ENCODE measurements around the gene CHST2.

Gene CHST2

GRCh38 chr3:143103652-143104051, 15.9 kb upstream of the CHST2 start:
- DNase-seq (ENCODE audit: low read depth in 1 of 2, low spot score in 1 of 2) = no peak
- no peak for TF ChIP-seq JUND (IDR thresholded peaks at IDR 0.05; ENCODE audit: low read depth)
- in situ Hi-C loops (cut with HindIII; ENCODE audit: low pct_unique_long_range_greater_than_20kb, low sequenced_read_pairs) = no loop called here

GRCh38 chr3:143105170-143105569, 14.4 kb upstream of the CHST2 start:
- no peak for DNase-seq (ENCODE audit: low read depth in 1 of 2, low spot score in 1 of 2)
- in situ Hi-C loops (cut with HindIII; ENCODE audit: low pct_unique_long_range_greater_than_20kb, low sequenced_read_pairs) = no loop called here
- no peak for TF ChIP-seq JUND (IDR thresholded peaks at IDR 0.05; ENCODE audit: low read depth)

GRCh38 chr3:143109861-143110260, 9.7 kb upstream of the CHST2 start:
- in situ Hi-C loops (cut with HindIII; ENCODE audit: low pct_unique_long_range_greater_than_20kb, low sequenced_read_pairs) = no loop called here
- TF ChIP-seq JUND (IDR thresholded peaks at IDR 0.05; ENCODE audit: low read depth) = no peak
- no peak for DNase-seq (ENCODE audit: low read depth in 1 of 2, low spot score in 1 of 2)

- TF ChIP-seq JUND (IDR thresholded peaks at IDR 0.05; ENCODE audit: low read depth) = no peak
- in situ Hi-C loops (cut with HindIII; ENCODE audit: low pct_unique_long_range_greater_than_20kb, low sequenced_read_pairs) = no loop called here
- no peak for DNase-seq (ENCODE audit: low read depth in 1 of 2, low spot score in 1 of 2)
Observed at GRCh38 chr3:143110371-143110770, 9.2 kb upstream of the CHST2 start.

GRCh38 chr3:143118630-143119008, 952 bp upstream of the CHST2 start:
- TF ChIP-seq JUND (IDR thresholded peaks at IDR 0.05; ENCODE audit: low read depth) = no peak
- no peak for DNase-seq (ENCODE audit: low read depth in 1 of 2, low spot score in 1 of 2)
- in situ Hi-C loops (cut with HindIII; ENCODE audit: low pct_unique_long_range_greater_than_20kb, low sequenced_read_pairs) = no loop called here

GRCh38 chr3:143119974-143120715, 574 bp downstream of the CHST2 start:
- no peak for DNase-seq (ENCODE audit: low read depth in 1 of 2, low spot score in 1 of 2)
- TF ChIP-seq JUND (IDR thresholded peaks at IDR 0.05; ENCODE audit: low read depth) = no peak
- in situ Hi-C loops (cut with HindIII; ENCODE audit: low pct_unique_long_range_greater_than_20kb, low sequenced_read_pairs) = no loop called here

- DNase-seq (ENCODE audit: low read depth in 1 of 2, low spot score in 1 of 2) = no peak
- TF ChIP-seq JUND (IDR thresholded peaks at IDR 0.05; ENCODE audit: low read depth) = no peak
- in situ Hi-C loops (cut with HindIII; ENCODE audit: low pct_unique_long_range_greater_than_20kb, low sequenced_read_pairs) = no loop called here
Observed at GRCh38 chr3:143120716-143121240, 1.2 kb downstream of the CHST2 start.

- in situ Hi-C loops (cut with HindIII; ENCODE audit: low pct_unique_long_range_greater_than_20kb, low sequenced_read_pairs) = no loop called here
- DNase-seq (ENCODE audit: low read depth in 1 of 2, low spot score in 1 of 2) = no peak
- no peak for TF ChIP-seq JUND (IDR thresholded peaks at IDR 0.05; ENCODE audit: low read depth)
Observed at GRCh38 chr3:143121241-143122088, 1.9 kb downstream of the CHST2 start.

GRCh38 chr3:143122089-143122430, 2.5 kb downstream of the CHST2 start:
- in situ Hi-C loops (cut with HindIII; ENCODE audit: low pct_unique_long_range_greater_than_20kb, low sequenced_read_pairs) = no loop called here
- no peak for DNase-seq (ENCODE audit: low read depth in 1 of 2, low spot score in 1 of 2)
- no peak for TF ChIP-seq JUND (IDR thresholded peaks at IDR 0.05; ENCODE audit: low read depth)

- no peak for TF ChIP-seq JUND (IDR thresholded peaks at IDR 0.05; ENCODE audit: low read depth)
- in situ Hi-C loops (cut with HindIII; ENCODE audit: low pct_unique_long_range_greater_than_20kb, low sequenced_read_pairs) = no loop called here
- no peak for DNase-seq (ENCODE audit: low read depth in 1 of 2, low spot score in 1 of 2)
Observed at GRCh38 chr3:143122608-143123352, 3.2 kb downstream of the CHST2 start.

- DNase-seq (ENCODE audit: low read depth in 1 of 2, low spot score in 1 of 2) = no peak
- no peak for TF ChIP-seq JUND (IDR thresholded peaks at IDR 0.05; ENCODE audit: low read depth)
- in situ Hi-C loops (cut with HindIII; ENCODE audit: low pct_unique_long_range_greater_than_20kb, low sequenced_read_pairs) = no loop called here
Observed at GRCh38 chr3:143123353-143123984, 3.9 kb downstream of the CHST2 start.

Measured in T47D (cell line).